Gastrocnemius medialis (tissue), 4 donors: ENCODE measurements around the gene TGM3. TPM values are rescaled to one million over a fixed set of nuclear protein-coding genes. Genes with fewer than 3 reads are reported as not detected.

Source experiments
- ATAC-seq, 2 donors: fragments of 150-250 bp; one replicate each; pipeline ENCODE4 v1.9.1; 2016
- DNase-seq, 2 donors: peaks; one replicate each; pipeline ENCODE4 v3.0.0-alpha.2; 2019
- H3K27ac ChIP-seq, 4 donors: fragments of 200-600 bp; sonication (generic); 1 replicate in 1 of 4; 2 replicates in 3 of 4; pipeline ENCODE4 v1.5.1; 2016 to 2018; ENCODE audit warnings: mild to moderate bottlenecking in 2 of 4, moderate library complexity in 1 of 4
- H3K27me3 ChIP-seq, 3 donors: fragments of 200-600 bp; sonication (generic) in 2 of 3; 1 replicate in 1 of 3; 2 replicates in 2 of 3; pipeline versions ENCODE4 v1.5.1 to v1.6.0; 2016 to 2019; ENCODE audit warnings: mild to moderate bottlenecking in 1 of 3, moderate library complexity in 1 of 3
- H3K36me3 ChIP-seq, 2 donors: fragments of 200-600 bp; sonication (generic) in 1 of 2; one replicate each; pipeline ENCODE4 v1.5.1; 2017 to 2018
- H3K4me1 ChIP-seq, 2 donors: fragments of 200-600 bp; sonication (generic) in 1 of 2; one replicate each; pipeline ENCODE4 v1.5.1; 2016 to 2017; ENCODE audit warnings: mild to moderate bottlenecking in 2 of 2
- H3K4me3 ChIP-seq, 4 donors: fragments of 200-600 bp; sonication (generic) in 3 of 4; 1 replicate in 1 of 4; 2 replicates in 3 of 4; pipeline ENCODE4 v1.5.1; 2016 to 2019; ENCODE audit warnings: mild to moderate bottlenecking in 2 of 4
- H3K9me3 ChIP-seq, 3 donors: fragments of 200-600 bp; sonication (generic) in 2 of 3; 1 replicate in 1 of 3; 2 replicates in 2 of 3; pipeline ENCODE4 v1.5.1; 2016 to 2019
- CTCF ChIP-seq, 5 experiments: fragments of 450-650 bp in 3 of 5; fragments of 200-600 bp in 2 of 5; sonication (generic) in 2 of 5; IDR thresholded peaks in 4 of 5; conservative IDR thresholded peaks in 1 of 5; 1 replicate in 4 of 5; 2 replicates in 1 of 5; pipeline ENCODE4 v1.5.1; 2016 to 2019; ENCODE audit warnings: antibody characterized with exemption in 5 of 5, mild to moderate bottlenecking in 3 of 5, moderate library complexity in 3 of 5
- POLR2A ChIP-seq, 2 donors: fragments of 450-650 bp; IDR thresholded peaks; one replicate each; pipeline ENCODE4 v1.6.1; 2017; ENCODE audit warnings: antibody characterized with exemption in 2 of 2, mild to moderate bottlenecking in 2 of 2, moderate library complexity in 2 of 2
- in situ Hi-C, 4 donors: fragments of 200-750 bp; cut with MboI; loops; one replicate each; pipeline versions ENCODE4 v1.15.0 to v1.8.0; 2017; ENCODE audit warnings: low sequenced_read_pairs in 4 of 4
- intact Hi-C: fragments of 100-400 bp; cut with DNase I; formaldehyde crosslinking; loops from one replicate; pipeline ENCODE4 v1.15.1; 2023; ENCODE audit warnings: low total_unique reads
- total RNA-seq, 4 donors: library from RNA; depleted of rRNA; stranded (reverse); fragments of >200 nt; gene quantifications; one replicate each; pipeline versions ENCODE4 v1.1.0 to v1.2.3, GENCODE V29; 2016

TGM3 gene
- total RNA-seq, 4 donors from 2014 or later = not detected

- Histone ChIP-seq H3K4me3 (no peak overlapping the region), H3K9me3 (no peaks in the 10 kb centered on the region), H3K36me3 (no peaks in the 10 kb centered on the region), H3K27me3 (no peaks in the 10 kb centered on the region), H3K4me1 (no peaks in the 10 kb centered on the region), H3K27ac (no peak overlapping the region)
- no peak for ATAC-seq
- intact Hi-C loops = no loop called here
- TF ChIP-seq POLR2A (IDR thresholded peaks at IDR 0.05) (no peak), CTCF (IDR thresholded peaks at IDR 0.05 in 4 of 5, conservative IDR thresholded peaks at IDR 0.05 in 1 of 5) (no peak)
- no peak for DNase-seq
- in situ Hi-C loops = no loop called here
These were observed 42.7 kb downstream of the TGM3 start for GRCh38 chr20:2338411-2339066.

GRCh38 chr20:2340136-2340535 lies 44.3 kb downstream of the TGM3 start:
- in situ Hi-C loops (no loop called here), intact Hi-C loops (no loop called here)
- Histone ChIP-seq H3K36me3 (no peaks in the 10 kb centered on the region), H3K4me3 (no peak overlapping the region), H3K27me3 (no peaks in the 10 kb centered on the region), H3K27ac (no peak overlapping the region), H3K4me1 (no peaks in the 10 kb centered on the region), H3K9me3 (no peaks in the 10 kb centered on the region)
- DNase-seq = no peak
- TF ChIP-seq POLR2A (IDR thresholded peaks at IDR 0.05) (no peak), CTCF (IDR thresholded peaks at IDR 0.05 in 4 of 5, conservative IDR thresholded peaks at IDR 0.05 in 1 of 5) (no peak)
- ATAC-seq = no peak

- ATAC-seq (no peak), DNase-seq (no peak)
- in situ Hi-C loops (no loop called here), intact Hi-C loops (no loop called here)
- no peaks in the 10 kb centered on the region for H3K36me3 ChIP-seq
- H3K27ac ChIP-seq = no peak overlapping the region
- TF ChIP-seq POLR2A (IDR thresholded peaks at IDR 0.05) (no peak), CTCF (IDR thresholded peaks at IDR 0.05 in 4 of 5, conservative IDR thresholded peaks at IDR 0.05 in 1 of 5) (no peak)
- H3K27me3 ChIP-seq = no peaks in the 10 kb centered on the region
- no peaks in the 10 kb centered on the region for H3K4me1 ChIP-seq
- H3K9me3 ChIP-seq = no peaks in the 10 kb centered on the region
- H3K4me3 ChIP-seq = no peak overlapping the region
These were observed 45.0 kb downstream of the TGM3 start for GRCh38 chr20:2340823-2341222.

GRCh38 chr20:2341336-2341735 lies 45.5 kb downstream of the TGM3 start:
- Histone ChIP-seq H3K9me3 (no peaks in the 10 kb centered on the region), H3K36me3 (no peaks in the 10 kb centered on the region), H3K4me3 (no peak overlapping the region), H3K4me1 (no peaks in the 10 kb centered on the region), H3K27me3 (no peaks in the 10 kb centered on the region), H3K27ac (no peak overlapping the region)
- in situ Hi-C loops (no loop called here), intact Hi-C loops (no loop called here)
- no peak for DNase-seq
- ATAC-seq = no peak
- TF ChIP-seq CTCF (IDR thresholded peaks at IDR 0.05 in 4 of 5, conservative IDR thresholded peaks at IDR 0.05 in 1 of 5) (no peak), POLR2A (IDR thresholded peaks at IDR 0.05) (no peak)

GRCh38 chr20:2342243-2342642 lies 46.4 kb downstream of the TGM3 start:
- H3K36me3 ChIP-seq = no peaks in the 10 kb centered on the region
- no peaks in the 10 kb centered on the region for H3K4me1 ChIP-seq
- H3K27ac ChIP-seq = no peak overlapping the region
- in situ Hi-C loops (no loop called here), intact Hi-C loops (no loop called here)
- H3K27me3 ChIP-seq = no peaks in the 10 kb centered on the region
- H3K9me3 ChIP-seq = peaks cover 0 to 3% (median 0%) of the 10 kb centered on the region in 3 donors
- DNase-seq = no peak
- ATAC-seq = no peak
- no peak for TF ChIP-seq CTCF (IDR thresholded peaks at IDR 0.05 in 4 of 5, conservative IDR thresholded peaks at IDR 0.05 in 1 of 5)
- TF ChIP-seq POLR2A (IDR thresholded peaks at IDR 0.05) = no peak
- no peak overlapping the region for H3K4me3 ChIP-seq
